GM18951 (cell line): ENCODE measurements around the gene C5orf34.
"Not testable (repeated sequence)": the region's sequence is repeated elsewhere in the genome, so short reads cannot be mapped to it uniquely, and the experiment has no call there.

ENCODE experiments used
- POLR2A ChIP-seq: IDR thresholded peaks from 4 replicates; pipeline ENCODE4 v1.6.1; 2011; ENCODE audit warnings: mild to moderate bottlenecking; ENCODE audit not compliant: insufficient read length, insufficient read depth; ENCODE audit errors: extremely low read depth
- in situ Hi-C: fragments of 300-500 bp; cut with MboI; formaldehyde crosslinking; loops from one replicate; pipeline ENCODE4 v1.12.0; 2022; ENCODE audit warnings: low sequenced_read_pairs, mixed read lengths, inconsistent platforms; ENCODE audit not compliant: unreplicated experiment

The C5orf34 gene

DNA sequence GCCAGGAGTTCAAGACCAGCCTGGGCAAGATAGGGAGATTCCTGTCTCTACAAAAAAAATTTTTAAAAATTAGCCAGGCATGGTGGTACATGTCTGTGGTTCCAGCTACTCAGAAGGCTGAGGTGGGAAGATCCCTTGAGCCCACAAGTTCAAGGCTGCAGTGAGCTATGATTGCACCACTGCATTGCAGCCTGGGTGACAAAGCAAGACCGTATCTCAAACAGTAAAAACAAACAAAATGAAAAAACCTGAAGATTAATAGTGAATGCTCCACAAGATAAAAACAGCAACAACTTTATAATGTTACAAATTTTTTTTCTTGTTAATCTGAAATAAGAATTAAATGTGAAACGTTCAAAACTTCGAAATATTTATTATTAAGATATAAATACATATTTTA is 28.6 kb downstream of the C5orf34 start:
- in situ Hi-C loops: no loop called here
- no peak for TF ChIP-seq POLR2A

DNA sequence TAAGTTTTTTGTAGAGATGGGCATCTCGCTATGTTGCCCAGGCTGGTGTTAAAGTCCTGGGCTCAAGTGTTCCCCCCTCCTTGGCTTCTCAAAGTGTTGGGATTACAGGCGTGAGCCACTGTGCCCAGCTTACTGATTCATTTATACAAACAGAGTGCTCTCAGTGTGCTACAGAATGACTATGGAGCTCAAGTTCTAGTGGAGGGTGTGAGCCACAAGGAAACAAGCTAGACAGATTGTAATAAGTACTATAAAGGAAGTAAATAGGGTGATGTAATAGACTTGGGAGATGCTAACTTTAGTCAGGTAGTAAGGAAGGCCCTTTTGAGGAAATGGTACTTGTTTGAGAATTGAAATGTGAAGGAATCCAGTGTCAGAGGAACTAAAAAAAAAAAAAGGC is 29.5 kb downstream of the C5orf34 start:
- in situ Hi-C loops: no loop called here
- no peak for TF ChIP-seq POLR2A

DNA sequence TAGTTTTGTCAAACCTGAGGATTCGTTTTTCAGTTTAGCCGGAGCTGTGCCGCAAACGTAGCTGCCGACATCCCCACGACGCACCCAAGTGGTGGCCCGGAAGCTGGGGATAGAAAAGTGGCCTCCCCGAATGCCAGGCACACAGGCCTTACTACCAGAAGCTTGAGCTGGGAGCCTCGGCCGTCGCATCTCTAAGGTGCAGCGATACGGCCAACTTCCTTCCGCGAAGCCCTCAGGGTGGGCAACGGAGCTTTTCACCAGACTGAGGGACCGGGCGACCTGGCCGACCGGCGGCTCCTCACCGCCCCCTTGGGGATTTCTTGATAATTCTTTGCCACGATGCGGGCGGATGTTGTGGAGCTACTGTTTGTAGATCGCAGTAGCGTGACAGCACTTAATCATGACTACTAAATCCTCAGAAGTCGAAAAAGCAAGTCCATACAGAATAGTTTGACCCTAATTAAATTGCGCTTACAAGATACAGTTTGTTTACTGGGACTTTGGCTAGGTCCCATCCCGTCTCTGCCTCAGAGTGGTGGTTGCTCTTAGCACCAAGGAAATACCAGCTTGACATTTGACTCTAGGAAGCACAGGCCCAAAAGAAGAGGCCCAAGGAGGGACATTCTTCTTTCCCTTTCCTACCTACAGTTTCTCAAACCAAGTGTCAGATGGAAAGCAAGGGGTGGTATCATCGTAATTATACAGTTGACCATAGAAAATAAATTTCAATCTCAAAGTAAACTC is 30.7 kb downstream of the C5orf34 start:
- no peak for TF ChIP-seq POLR2A
- in situ Hi-C loops: no loop called here

DNA sequence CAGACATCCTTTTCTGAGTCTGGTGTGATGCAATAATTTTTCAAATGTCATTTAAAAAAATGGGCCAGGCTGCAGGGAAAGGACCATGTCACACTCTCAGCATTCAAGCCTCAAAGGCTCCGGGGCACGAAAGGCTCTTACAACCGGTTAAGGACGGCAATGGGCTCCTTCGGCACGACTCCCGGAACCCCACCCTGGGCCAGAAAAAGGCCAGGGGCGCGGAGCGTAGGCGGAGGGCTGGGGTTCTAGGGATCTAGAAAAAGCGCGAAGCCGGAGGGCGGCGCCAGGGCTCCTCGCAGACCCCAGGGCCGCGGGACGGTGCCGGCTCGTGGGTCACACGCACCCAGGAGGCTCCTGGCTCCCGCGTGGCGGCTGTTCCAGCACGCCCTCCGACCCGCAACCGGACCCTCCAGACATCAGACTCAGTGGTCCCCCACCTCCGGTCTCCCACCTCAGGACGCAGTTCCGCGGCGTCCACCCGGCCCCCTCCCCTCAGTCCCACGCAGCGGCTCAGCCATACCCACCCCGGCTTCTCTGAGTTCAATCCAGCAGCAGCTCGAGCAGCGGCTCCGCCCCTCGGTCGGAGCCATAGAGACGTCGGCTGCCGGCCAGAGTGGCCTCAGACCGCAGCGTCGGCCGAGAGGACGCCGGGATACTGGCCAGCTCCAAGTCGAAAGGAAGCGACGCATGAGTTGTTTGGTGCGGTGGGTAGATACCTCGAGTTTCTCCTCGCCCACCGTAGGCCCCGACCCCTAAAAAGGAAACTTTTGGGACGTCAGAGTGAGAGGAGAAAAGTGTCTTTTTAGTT is 31.4 kb downstream of the C5orf34 start, which contains the start of gene TMEM267:
TMEM267 (minus strand) TSS at position 568 of the 808 bp plus-strand sequence. CDS start 29,896 bp downstream, outside the sequence.
- in situ Hi-C loops: no loop called here
- peak; percentile 88 for TF ChIP-seq POLR2A

DNA sequence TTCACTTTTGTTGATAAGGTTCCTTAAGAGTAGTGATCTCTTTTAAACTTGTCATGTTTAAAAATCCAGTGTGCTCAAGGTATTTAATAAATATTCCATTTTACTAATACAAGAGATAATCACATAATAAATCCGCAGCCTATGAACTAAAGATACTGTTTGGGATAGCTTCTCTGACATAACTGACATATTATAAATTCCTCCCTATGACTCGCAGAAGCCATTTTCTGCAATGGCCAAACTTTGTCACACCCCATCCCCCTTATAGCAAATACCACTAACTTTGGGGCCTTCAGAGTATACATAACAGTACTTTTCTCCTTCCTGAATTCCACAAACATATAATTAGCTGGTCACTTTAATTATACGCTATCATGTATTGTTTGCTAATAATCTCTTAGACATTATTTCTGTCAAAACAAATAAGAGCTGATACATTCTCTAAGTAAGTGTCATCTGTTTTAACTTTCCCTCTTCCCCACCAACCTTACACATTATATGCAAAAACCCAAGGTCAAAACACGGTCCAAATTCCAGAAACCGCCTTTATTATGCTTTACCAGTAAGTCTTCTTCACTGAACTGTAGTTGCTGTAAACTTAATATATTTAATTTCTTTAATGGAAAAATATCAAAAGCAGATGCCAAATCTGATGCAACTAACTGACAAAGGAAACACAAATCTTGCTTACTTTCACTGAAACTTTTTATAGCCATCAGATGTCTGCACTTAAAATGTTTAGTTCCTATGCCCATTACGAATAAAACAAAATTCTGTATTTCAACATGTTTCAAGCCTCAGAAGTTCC is 32.3 kb downstream of the C5orf34 start:
- TF ChIP-seq POLR2A: no peak
- in situ Hi-C loops: no loop called here

DNA sequence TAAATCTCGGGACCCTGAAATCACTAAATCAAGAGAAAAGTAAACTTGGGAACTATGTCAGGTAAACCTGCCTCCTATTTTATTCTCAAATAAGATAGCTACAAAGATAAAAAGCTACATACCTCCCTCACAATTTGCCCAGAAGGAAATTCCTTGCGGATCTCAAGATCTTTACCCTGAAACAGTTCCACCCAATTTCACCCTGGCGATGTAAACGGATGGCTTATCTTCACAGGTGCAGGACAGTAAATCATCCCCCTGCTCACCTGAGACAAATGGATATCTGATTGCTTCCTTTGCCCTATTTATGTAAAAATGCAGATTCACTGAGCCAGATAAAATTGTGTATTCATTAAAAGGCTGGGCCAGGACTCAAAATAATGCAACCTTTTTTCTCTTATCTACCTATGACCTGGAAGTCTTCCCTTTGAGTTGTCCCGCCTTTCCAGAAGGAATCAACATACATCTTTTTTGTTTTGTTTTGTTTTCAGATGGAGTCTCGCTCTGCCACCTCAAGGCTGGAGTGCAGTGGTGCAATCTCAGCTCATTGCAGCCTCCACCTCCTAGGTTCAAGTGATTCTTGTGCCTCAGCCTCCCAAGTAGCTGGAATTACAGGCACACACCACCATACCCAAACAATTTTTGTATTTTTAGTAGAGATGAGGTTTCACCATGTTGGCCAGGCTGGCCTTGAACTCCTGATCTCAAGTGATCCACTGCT is 45.1 kb downstream of the C5orf34 start:
- in situ Hi-C loops: no loop called here
- TF ChIP-seq POLR2A: no peak

DNA sequence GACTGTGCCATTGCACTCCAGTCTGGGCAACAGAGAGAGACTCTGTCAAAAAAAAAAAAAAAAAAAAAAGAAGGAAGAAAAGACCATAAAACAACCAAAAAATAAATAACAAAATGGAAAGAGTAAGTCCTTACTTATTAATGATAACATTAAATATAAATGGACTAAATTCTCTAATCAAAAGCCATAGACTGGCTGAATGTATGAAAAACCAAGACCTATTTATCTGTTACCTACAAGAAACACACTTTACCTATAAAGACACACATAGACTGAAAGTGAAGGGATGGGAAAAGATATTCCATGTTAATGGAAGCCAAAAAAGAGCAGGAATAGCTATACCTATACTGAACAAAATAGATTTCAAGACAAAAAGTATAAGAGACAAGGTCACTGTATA is 47.8 kb downstream of the C5orf34 start:
- TF ChIP-seq POLR2A: no peak
- in situ Hi-C loops: no loop called here

DNA sequence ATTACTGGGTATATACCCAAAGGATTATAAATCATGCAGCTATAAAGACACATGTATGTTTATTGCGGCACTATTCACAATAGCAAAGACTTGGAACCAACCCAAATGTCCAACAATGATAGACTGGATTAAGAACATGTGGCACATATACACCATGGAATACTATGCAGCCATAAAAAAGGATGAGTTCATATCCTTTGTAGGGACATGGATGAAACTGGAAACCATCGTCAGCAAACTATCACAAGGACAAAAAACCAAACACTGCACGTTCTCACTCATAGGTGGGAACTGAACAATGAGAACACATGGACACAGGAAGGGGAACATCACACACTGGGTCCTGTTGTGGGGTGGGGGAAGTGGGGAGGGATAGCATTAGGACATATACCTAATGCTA is 49.5 kb downstream of the C5orf34 start:
- in situ Hi-C loops: not testable (repeated sequence)

DNA sequence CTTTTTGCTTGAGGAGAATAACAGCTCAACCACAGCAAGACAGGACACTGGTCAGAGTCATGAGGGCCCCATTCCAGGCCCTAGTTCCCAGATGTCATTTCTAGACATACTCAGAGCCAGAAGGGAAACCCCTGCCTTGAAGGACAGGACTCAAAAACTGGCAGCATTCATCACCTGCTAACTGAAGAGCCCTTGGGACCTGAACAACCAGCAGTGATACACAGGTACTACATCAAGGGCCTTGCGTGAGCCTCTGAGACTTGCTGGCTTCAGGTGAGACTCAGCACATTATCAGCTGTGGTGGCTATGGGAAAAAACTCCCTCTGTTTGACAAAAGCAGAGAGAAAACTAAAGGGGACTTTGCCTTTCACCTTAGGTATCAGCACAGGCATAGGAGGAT is 53.9 kb downstream of the C5orf34 start:
- in situ Hi-C loops: no loop called here
- TF ChIP-seq POLR2A: no peak

DNA sequence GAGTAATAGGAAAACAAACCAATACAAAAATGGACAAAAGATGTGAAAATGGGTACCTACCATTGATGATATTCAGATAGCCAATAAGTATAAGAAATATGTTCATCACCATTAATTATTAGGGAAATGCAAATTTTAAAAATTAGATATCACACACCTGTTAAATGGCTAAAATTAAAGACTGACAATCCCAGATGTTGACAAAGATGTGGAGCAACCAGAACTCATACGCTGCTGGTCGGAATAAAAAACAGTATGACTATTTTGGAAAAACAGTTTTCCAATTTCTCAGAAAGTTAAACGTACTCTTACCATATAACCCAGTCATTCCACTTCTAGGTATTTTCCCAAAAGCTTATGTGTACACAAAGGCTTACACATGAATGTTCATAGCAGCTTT is 58.4 kb downstream of the C5orf34 start:
- in situ Hi-C loops: no loop called here
- TF ChIP-seq POLR2A: no peak

DNA sequence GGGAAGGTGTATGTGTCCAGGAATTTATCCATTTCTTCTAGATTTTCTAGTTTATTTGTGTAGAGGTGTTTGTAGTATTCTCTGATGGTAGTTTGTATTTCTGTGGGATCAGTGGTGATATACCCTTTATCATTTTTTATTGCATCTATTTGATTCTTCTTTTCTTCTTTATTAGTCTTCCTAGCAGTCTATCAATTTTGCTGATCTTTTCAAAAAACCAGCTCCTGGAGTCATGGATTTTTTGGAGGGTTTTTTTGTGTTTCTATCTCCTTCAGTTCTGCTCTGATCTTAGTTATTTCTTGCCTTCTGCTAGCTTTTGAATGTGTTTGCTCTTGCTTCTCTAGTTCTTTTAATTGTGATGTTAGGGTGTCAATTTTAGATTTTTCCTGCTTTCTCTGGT is 73.4 kb downstream of the C5orf34 start:
- in situ Hi-C loops: not testable (repeated sequence)

DNA sequence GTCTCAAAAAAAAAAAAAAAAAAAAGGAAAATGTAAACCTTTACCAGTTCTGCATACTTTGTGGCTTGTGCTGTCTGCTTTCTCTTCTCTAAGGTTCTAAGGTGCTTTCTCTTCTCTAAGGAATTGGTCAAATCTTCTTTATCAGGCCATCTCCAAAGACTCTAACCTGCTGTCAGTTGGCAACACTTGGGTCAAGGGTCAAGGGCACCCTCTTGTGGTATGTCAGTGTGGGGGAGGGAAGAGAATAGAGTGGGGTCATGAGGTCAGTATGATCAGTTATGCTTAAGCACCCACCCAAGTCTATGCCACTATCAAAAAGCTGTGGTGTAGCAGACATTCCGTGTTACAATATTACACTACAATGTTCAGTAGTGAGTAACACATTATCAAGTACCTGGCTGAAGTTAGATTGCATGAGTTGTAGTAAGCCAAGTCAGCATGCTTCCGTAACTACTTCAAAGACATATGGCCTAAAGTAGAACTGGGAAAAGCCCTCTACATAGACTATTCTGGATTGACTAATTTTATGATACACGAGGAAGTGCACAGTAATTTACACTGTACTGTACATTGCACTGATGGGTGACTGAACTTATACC is 77.8 kb downstream of the C5orf34 start:
- no peak for TF ChIP-seq POLR2A
- in situ Hi-C loops: no loop called here
